HL-60 (cell line): Measurements from ENCODE around the gene GOLGA8S.

ENCODE experiments used
- CTCF ChIP-seq: IDR thresholded peaks from one replicate; pipeline ENCODE4 v1.5.1; 2011; ENCODE audit warnings: low read length, control low read depth, inconsistent platforms; ENCODE audit not compliant: insufficient read depth
- GABPA ChIP-seq: IDR thresholded peaks from 2 replicates; pipeline ENCODE4 v1.6.1; 2012; ENCODE audit warnings: low read depth
- POLR2AphosphoS5 ChIP-seq: IDR thresholded peaks from 2 replicates; pipeline ENCODE4 v1.6.1; 2012; ENCODE audit warnings: low read depth
- REST ChIP-seq: IDR thresholded peaks from 2 replicates; pipeline ENCODE4 v1.6.1; 2012; ENCODE audit warnings: low read depth; ENCODE audit not compliant: insufficient replicate concordance
- SPI1 ChIP-seq: IDR thresholded peaks from 2 replicates; pipeline ENCODE4 v1.6.1; 2012; ENCODE audit warnings: low read depth, mild to moderate bottlenecking, borderline replicate concordance

GRCh38 chr15:23402140-23402539, 47.6 kb downstream of the GOLGA8S start:
- TF ChIP-seq CTCF (no peak), POLR2AphosphoS5 (no peak), REST (no peak), SPI1 (no peak), GABPA (no peak)
